GM12892 (cell line): ENCODE data around the gene NSMCE1.

Experiments
- POLR2A ChIP-seq: IDR thresholded peaks from 2 replicates; pipeline ENCODE4 v1.6.1; 2011; ENCODE audit warnings: low read depth, low read length, control low read depth
- POLR2AphosphoS5 ChIP-seq: IDR thresholded peaks from 2 replicates; pipeline ENCODE4 v1.6.1; 2011; ENCODE audit warnings: low read depth, low read length, control low read depth
- TAF1 ChIP-seq: IDR thresholded peaks from 2 replicates; pipeline ENCODE4 v1.6.1; 2011; ENCODE audit warnings: low read depth, mild to moderate bottlenecking, control low read depth, low read length, borderline replicate concordance

DNA sequence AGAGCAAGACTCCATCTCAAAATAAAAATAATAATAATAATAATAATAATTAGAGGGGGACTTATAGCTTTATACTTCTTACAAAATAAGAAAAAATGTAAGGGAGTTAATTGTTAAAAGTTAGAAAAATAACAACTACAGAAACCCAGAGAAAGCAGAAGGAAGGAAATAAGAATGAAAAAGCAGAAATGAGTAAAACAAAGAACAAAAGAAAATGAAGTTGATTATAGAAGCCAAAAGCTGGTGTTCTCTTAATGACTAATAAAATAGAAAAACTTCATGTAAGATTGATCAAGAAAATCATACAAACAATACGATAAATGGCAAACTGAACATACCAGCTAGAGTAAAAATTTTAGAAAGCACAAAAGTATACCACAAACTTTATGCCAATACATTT lies 6.8 kb upstream of the NSMCE1 start:
- TF ChIP-seq TAF1 (no peak), POLR2A (no peak), POLR2AphosphoS5 (no peak)
